HepG2 (cell line): ENCODE results near the gene ROPN1B. TPM values are rescaled to one million over a fixed set of nuclear protein-coding genes. Genes with fewer than 3 reads are reported as not detected.

Source experiments
- ATAC-seq: fragments of 200-7000 bp; cut with Tn5 transposase; 3 replicates; pipeline ENCODE4 v1.9.1; 2020; ENCODE audit warnings: mild to moderate bottlenecking, moderate library complexity
- BruUV-seq: library from RNA; stranded (reverse); fragments of 400-500 nt; replicated peaks from 2 replicates; lab custom pipeline; 2021; lab: Mats Ljungman, UMichigan
- CTCF ChIA-PET: fragments of 300-600 bp; formaldehyde crosslinking; extraction: SDS; loops from one replicate; lab custom pipeline; 2021; ENCODE audit warnings: low total read pairs, inconsistent platforms, low intra/inter-chr PET ratio; lab: Yijun Ruan, JAX
- POLR2A ChIA-PET: fragments of 350-600 bp; sonication (Branson Sonifier 250); formaldehyde crosslinking; loops from one replicate; lab custom pipeline; 2020; ENCODE audit warnings: antibody characterized with exemption, inconsistent platforms; lab: Yijun Ruan, JAX
- DNase-seq: peaks from one replicate; pipeline ENCODE4 v3.0.0-alpha.2; 2015; ENCODE audit warnings: low spot score
- FAIRE-seq: peaks from 3 replicates; lab custom pipeline; 2011; peaks lifted over from hg19 to GRCh38; lab: Jason Lieb, UNC
- H2AFZ ChIP-seq: one replicate; pipeline ENCODE4 v1.6.1; 2011; ENCODE audit warnings: low read length, inconsistent platforms
- H3K27ac ChIP-seq: fragments of 300-600 bp; 3 replicates; pipeline ENCODE4 v1.8.0; 2011; ENCODE audit warnings: mixed run types, mild to moderate bottlenecking, mixed read lengths, low read length, inconsistent platforms; ENCODE audit not compliant: insufficient read depth; ENCODE audit errors: extremely low read length
- H3K27me3 ChIP-seq, 2 experiments: fragments of 200-600 bp in 1 of 2; 2 replicates in 1 of 2; 3 replicates in 1 of 2; pipeline versions ENCODE4 v1.6.0 to v1.8.0; 2011; ENCODE audit warnings: low read length in 2 of 2, mild to moderate bottlenecking in 2 of 2, moderate library complexity in 2 of 2, inconsistent platforms in 1 of 2; ENCODE audit not compliant: insufficient read depth in 2 of 2, control insufficient read depth in 1 of 2
- H3K36me3 ChIP-seq, 2 experiments: fragments of 200-600 bp in 1 of 2; replicated peaks in 1 of 2; 2 replicates in 1 of 2; 3 replicates in 1 of 2; pipeline versions ENCODE4 v1.5.1 to v1.8.0; 2011; ENCODE audit warnings: low read length in 2 of 2, inconsistent platforms in 1 of 2; ENCODE audit not compliant: insufficient read depth in 2 of 2, control insufficient read depth in 1 of 2
- H3K4me1 ChIP-seq: 2 replicates; pipeline ENCODE4 v1.5.1; 2012; ENCODE audit warnings: low read length, inconsistent platforms; ENCODE audit not compliant: insufficient read depth
- H3K4me2 ChIP-seq: 2 replicates; pipeline ENCODE4 v1.6.0; 2011; ENCODE audit warnings: low read depth, low read length, inconsistent platforms
- H3K4me3 ChIP-seq, 3 experiments: fragments of 200-600 bp in 1 of 3; sonication (generic), shearing (Covaris generic) in 1 of 3; replicated peaks in 1 of 3; 2 replicates each; pipeline ENCODE4 v1.5.1; 2011 to 2016; ENCODE audit warnings: low read length in 3 of 3, inconsistent platforms in 2 of 3, low read depth in 2 of 3, mild to moderate bottlenecking in 2 of 3, control low read depth in 1 of 3, mixed read lengths in 1 of 3; ENCODE audit not compliant: insufficient read depth in 1 of 3
- H3K79me2 ChIP-seq: one replicate; pipeline ENCODE4 v1.6.1; 2011; ENCODE audit warnings: low read length, inconsistent platforms; ENCODE audit not compliant: insufficient read depth
- H3K9ac ChIP-seq: 2 replicates; pipeline ENCODE4 v1.6.0; 2011; ENCODE audit warnings: mild to moderate bottlenecking, low read depth, low read length, inconsistent platforms; ENCODE audit not compliant: insufficient read depth
- H3K9me3 ChIP-seq: 2 replicates; pipeline ENCODE4 v1.5.1; 2012; ENCODE audit warnings: mild to moderate bottlenecking, low read length
- H4K20me1 ChIP-seq: 2 replicates; pipeline ENCODE4 v1.6.0; 2011; ENCODE audit warnings: inconsistent platforms, mild to moderate bottlenecking, low read length, moderate library complexity; ENCODE audit not compliant: insufficient read depth
- FOXA3 ChIP-seq: IDR thresholded peaks from 2 replicates; pipeline ENCODE4 v1.6.1; 2016; ENCODE audit warnings: missing genetic modification reagents, missing compliant biosample characterization
- KLF6 ChIP-seq: IDR thresholded peaks from 2 replicates; pipeline ENCODE4 v1.8.0; 2016; ENCODE audit warnings: missing biosample characterization, missing genetic modification reagents
- MIER2 ChIP-seq: IDR thresholded peaks from 2 replicates; pipeline ENCODE4 v1.6.1; 2016; ENCODE audit warnings: missing biosample characterization, missing genetic modification reagents
- MZF1 ChIP-seq: sonication (generic); formaldehyde crosslinking; IDR thresholded peaks from 2 replicates; pipeline ENCODE4 v1.8.1; 2023; ENCODE audit warnings: mild to moderate bottlenecking, missing genetic modification reagents, borderline replicate concordance
- NFATC3 ChIP-seq: sonication (generic); formaldehyde crosslinking; IDR thresholded peaks from 2 replicates; pipeline ENCODE4 v1.5.1; 2020; ENCODE audit warnings: mild to moderate bottlenecking, missing genetic modification reagents
- POGZ ChIP-seq: sonication (generic); formaldehyde crosslinking; IDR thresholded peaks from 2 replicates; pipeline ENCODE4 v1.4.0; 2020; ENCODE audit warnings: mild to moderate bottlenecking, missing genetic modification reagents
- SP140L ChIP-seq: sonication (generic); formaldehyde crosslinking; IDR thresholded peaks from 2 replicates; pipeline ENCODE4 v1.4.0; 2020; ENCODE audit warnings: missing genetic modification reagents, borderline replicate concordance
- TBX3 ChIP-seq: fragments of 450-650 bp; IDR thresholded peaks from 2 replicates; pipeline ENCODE4 v1.6.1; 2017; ENCODE audit warnings: antibody characterized with exemption, mild to moderate bottlenecking, inconsistent platforms, borderline replicate concordance
- THAP11 ChIP-seq: IDR thresholded peaks from 2 replicates; pipeline ENCODE4 v1.6.1; 2016; ENCODE audit warnings: missing biosample characterization, missing genetic modification reagents
- ZC3H13 ChIP-seq: sonication (generic); formaldehyde crosslinking; IDR thresholded peaks from 2 replicates; pipeline ENCODE4 v1.8.1; 2023; ENCODE audit warnings: mild to moderate bottlenecking, missing genetic modification reagents, moderate library complexity
- ZFP36L1 ChIP-seq: sonication (generic); formaldehyde crosslinking; IDR thresholded peaks from 2 replicates; pipeline ENCODE4 v1.8.0; 2022; ENCODE audit warnings: mild to moderate bottlenecking, missing genetic modification reagents, moderate library complexity
- ZNF367 ChIP-seq: sonication (generic); formaldehyde crosslinking; IDR thresholded peaks from 2 replicates; pipeline ENCODE4 v1.4.0; 2020; ENCODE audit warnings: missing genetic modification reagents, borderline replicate concordance
- ZNF614 ChIP-seq: IDR thresholded peaks from 2 replicates; pipeline ENCODE4 v1.6.1; 2018; ENCODE audit warnings: missing biosample characterization, missing genetic modification reagents, inconsistent platforms, borderline replicate concordance
- ZNF720 ChIP-seq: sonication (generic); formaldehyde crosslinking; IDR thresholded peaks from 2 replicates; pipeline ENCODE4 v1.4.0; 2020; ENCODE audit warnings: missing genetic modification reagents
- WGBS: methylation state at CpG from one replicate; pipeline ENCODE4 v1.1.6; 2017; ENCODE audit warnings: low lambda C conversion rate; 5-methylcytosine and 5-hydroxymethylcytosine counted together
- in situ Hi-C: cut with HindIII; loops from 2 replicates; pipeline ENCODE4 v1.10.0; 2017; ENCODE audit warnings: low pct_unique_long_range_greater_than_20kb; ENCODE audit not compliant: extremely low pct_ligation_motif_present
- intact Hi-C: fragments of 100-400 bp; cut with micrococcal nuclease; formaldehyde crosslinking; loops from one replicate; pipeline ENCODE4 v1.10.0; 2022; ENCODE audit not compliant: unreplicated experiment
- polyA plus RNA-seq, 8 experiments: library from polyadenylated mRNA; depleted of rRNA in 3 of 8; stranded (reverse) in 7 of 8; unstranded in 1 of 8; fragments of >200 nt; fragmentation: Illumina TruSeq in 4 of 8; extraction: Trizol in 4 of 8; gene quantifications; 2 replicates each; pipeline versions ENCODE4 v1.2.1 to v1.2.3, GENCODE V29; 2011 to 2016; ENCODE audit warnings: low read depth in 4 of 8, missing spikeins in 1 of 8, mixed read lengths in 1 of 8; ENCODE audit not compliant: insufficient read depth in 1 of 8
- total RNA-seq, 5 experiments: library from RNA; depleted of rRNA; stranded (reverse); fragments of >200 nt; fragmentation: Illumina TruSeq; extraction: Trizol; gene quantifications; 2 replicates each; pipeline ENCODE4 v1.2.3, GENCODE V29; 2016; ENCODE audit warnings: low read depth in 1 of 5
- TF ChIP-seq, protein P1 (sequence below): sonication (generic); formaldehyde crosslinking; IDR thresholded peaks from 2 replicates; pipeline ENCODE4 v1.4.0; 2020; ENCODE audit warnings: mild to moderate bottlenecking, missing genetic modification reagents
- TF ChIP-seq, protein P2 (sequence below): sonication (generic); formaldehyde crosslinking; IDR thresholded peaks from one replicate; pipeline ENCODE4 v1.5.1; 2020; ENCODE audit warnings: mild to moderate bottlenecking, missing genetic modification reagents; ENCODE audit errors: not compliant biosample characterization

Gene ROPN1B
- total and polyA plus RNA-seq, 2 of the 13 experiments (the other 11 are each of a cell fraction or from before 2014, with no cell fraction given) = not detected

DNA sequence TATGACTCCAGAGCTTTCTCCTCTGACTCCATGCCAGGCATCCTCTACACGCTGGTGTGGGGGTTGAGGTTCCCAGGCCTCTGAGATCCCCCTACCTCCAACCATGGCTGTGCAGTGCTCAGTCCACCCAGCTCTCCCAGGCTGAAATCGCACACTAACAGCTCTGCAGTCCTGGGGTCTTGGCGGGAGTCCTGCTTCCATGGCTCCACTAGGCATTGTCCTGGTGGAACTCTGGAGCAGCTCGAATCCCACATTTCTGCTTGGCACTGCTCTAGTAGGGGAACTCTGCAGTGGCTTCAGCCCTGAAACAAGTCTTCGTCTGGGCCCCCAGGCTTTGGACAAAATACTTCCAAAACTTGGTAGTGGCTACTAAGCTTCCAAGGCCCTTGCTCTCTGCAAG is 50.7 kb downstream of the ROPN1B start:
- Histone ChIP-seq H3K4me2 (no peak overlapping the region), H2AFZ (no peak overlapping the region), H3K4me1 (no peaks in the 10 kb centered on the region), H3K9me3 (no peaks in the 10 kb centered on the region), H4K20me1 (0 out of 2 replicates have a peak, but pooled peaks cover 2% of the 10 kb centered on the region), H3K9ac (no peak overlapping the region), H3K4me3 (no peak overlapping the region), H3K27ac (no peak overlapping the region), H3K79me2 (no peaks in the 10 kb centered on the region), H3K27me3 (no peaks in the 10 kb centered on the region), H3K36me3 (peaks cover 4 to 5% of the 10 kb centered on the region in 2 experiments; a peak in 3 of 5 replicates)
- CTCF ChIA-PET = no interaction called here
- 96% methylated on average over 4 of the region's 5 CpGs for WGBS
- ATAC-seq = no peak
- POLR2A ChIA-PET = no interaction called here
- in situ Hi-C loops = no loop called here
- intact Hi-C loops = no loop called here
- no peak for DNase-seq
- no TSS peak for BruUV-seq
- no peak for FAIRE-seq
- TF ChIP-seq, protein P1, sequence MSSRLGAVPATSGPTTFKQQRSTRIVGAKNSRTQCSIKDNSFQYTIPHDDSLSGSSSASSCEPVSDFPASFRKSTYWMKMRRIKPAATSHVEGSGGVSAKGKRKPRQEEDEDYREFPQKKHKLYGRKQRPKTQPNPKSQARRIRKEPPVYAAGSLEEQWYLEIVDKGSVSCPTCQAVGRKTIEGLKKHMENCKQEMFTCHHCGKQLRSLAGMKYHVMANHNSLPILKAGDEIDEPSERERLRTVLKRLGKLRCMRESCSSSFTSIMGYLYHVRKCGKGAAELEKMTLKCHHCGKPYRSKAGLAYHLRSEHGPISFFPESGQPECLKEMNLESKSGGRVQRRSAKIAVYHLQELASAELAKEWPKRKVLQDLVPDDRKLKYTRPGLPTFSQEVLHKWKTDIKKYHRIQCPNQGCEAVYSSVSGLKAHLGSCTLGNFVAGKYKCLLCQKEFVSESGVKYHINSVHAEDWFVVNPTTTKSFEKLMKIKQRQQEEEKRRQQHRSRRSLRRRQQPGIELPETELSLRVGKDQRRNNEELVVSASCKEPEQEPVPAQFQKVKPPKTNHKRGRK = no peak
- TF ChIP-seq KLF6 (CRISPR knock-in tag) (no peak), MZF1 (CRISPR knock-in tag) (no peak), MIER2 (no peak), THAP11 (CRISPR knock-in tag) (no peak), TBX3 (no peak), NFATC3 (no peak), ZNF367 (CRISPR knock-in tag) (no peak), SP140L (CRISPR knock-in tag) (no peak), ZNF720 (no peak), ZC3H13 (CRISPR knock-in tag) (no peak), FOXA3 (CRISPR knock-in tag) (no peak), ZNF614 (CRISPR knock-in tag) (no peak), ZFP36L1 (no peak), POGZ (CRISPR knock-in tag) (no peak)
- TF ChIP-seq, protein P2, sequence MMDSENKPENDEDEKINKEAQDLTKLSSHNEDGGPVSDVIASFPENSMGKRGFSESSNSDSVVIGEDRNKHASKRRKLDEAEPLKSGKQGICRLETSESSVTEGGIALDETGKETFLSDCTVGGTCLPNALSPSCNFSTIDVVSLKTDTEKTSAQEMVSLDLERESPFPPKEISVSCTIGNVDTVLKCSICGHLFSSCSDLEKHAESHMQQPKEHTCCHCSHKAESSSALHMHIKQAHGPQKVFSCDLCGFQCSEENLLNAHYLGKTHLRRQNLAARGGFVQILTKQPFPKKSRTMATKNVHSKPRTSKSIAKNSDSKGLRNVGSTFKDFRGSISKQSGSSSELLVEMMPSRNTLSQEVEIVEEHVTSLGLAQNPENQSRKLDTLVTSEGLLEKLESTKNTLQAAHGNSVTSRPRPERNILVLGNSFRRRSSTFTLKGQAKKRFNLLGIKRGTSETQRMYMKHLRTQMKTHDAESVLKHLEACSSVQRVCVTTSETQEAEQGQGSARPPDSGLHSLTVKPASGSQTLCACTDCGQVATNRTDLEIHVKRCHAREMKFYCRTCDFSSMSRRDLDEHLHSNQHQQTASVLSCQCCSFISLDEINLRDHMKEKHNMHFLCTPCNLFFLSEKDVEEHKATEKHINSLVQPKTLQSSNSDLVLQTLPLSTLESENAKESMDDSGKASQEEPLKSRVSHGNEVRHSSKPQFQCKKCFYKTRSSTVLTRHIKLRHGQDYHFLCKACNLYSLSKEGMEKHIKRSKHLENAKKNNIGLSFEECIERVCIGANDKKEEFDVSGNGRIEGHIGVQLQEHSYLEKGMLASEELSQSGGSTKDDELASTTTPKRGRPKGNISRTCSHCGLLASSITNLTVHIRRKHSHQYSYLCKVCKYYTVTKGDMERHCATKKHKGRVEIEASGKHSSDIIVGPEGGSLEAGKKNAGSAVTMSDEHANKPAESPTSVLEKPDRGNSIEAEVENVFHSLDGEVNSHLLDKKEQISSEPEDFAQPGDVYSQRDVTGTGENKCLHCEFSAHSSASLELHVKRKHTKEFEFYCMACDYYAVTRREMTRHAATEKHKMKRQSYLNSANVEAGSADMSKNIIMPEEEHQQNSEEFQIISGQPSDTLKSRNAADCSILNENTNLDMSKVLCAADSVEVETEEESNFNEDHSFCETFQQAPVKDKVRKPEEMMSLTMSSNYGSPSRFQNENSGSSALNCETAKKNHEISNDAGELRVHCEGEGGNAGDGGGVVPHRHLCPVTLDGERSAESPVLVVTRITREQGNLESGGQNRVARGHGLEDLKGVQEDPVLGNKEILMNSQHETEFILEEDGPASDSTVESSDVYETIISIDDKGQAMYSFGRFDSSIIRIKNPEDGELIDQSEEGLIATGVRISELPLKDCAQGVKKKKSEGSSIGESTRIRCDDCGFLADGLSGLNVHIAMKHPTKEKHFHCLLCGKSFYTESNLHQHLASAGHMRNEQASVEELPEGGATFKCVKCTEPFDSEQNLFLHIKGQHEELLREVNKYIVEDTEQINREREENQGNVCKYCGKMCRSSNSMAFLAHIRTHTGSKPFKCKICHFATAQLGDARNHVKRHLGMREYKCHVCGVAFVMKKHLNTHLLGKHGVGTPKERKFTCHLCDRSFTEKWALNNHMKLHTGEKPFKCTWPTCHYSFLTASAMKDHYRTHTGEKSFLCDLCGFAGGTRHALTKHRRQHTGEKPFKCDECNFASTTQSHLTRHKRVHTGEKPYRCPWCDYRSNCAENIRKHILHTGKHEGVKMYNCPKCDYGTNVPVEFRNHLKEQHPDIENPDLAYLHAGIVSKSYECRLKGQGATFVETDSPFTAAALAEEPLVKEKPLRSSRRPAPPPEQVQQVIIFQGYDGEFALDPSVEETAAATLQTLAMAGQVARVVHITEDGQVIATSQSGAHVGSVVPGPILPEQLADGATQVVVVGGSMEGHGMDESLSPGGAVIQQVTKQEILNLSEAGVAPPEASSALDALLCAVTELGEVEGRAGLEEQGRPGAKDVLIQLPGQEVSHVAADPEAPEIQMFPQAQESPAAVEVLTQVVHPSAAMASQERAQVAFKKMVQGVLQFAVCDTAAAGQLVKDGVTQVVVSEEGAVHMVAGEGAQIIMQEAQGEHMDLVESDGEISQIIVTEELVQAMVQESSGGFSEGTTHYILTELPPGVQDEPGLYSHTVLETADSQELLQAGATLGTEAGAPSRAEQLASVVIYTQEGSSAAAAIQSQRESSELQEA (CRISPR knock-in tag) = no peak
